Measurements from ENCODE around the gene BMP7. TPM values are rescaled to one million over a fixed set of nuclear protein-coding genes. Genes with fewer than 3 reads are reported as not detected.

BMP7 gene
- total and polyA plus RNA-seq, 2 donors (not counting 3 experiments of a cell fraction or from before 2014, with no cell fraction given), result not detected

- Histone ChIP-seq H4K20me1 (replicated peaks; ENCODE audit: control insufficient read depth, extremely low read depth, insufficient read depth, low read length) (no peaks in the 10 kb centered on the region), H3K9ac (replicated peaks; ENCODE audit: extremely low read depth, insufficient read depth, low read length) (no peak overlapping the region), H2AFZ (ENCODE audit: low read depth, low read length) (no peak overlapping the region), H3K4me1 (ENCODE audit: control insufficient read depth, extremely low read depth, insufficient read depth, low read length) (no peaks in the 10 kb centered on the region), H3K4me3 (replicated peaks in 1 of 3; ENCODE audit: insufficient read depth in 1 of 3, low read depth in 1 of 3, low read length in 3 of 3) (no peak overlapping the region), H3K27ac (ENCODE audit: insufficient read depth, low read depth, low read length) (no peak overlapping the region), H3K9me1 (replicated peaks; ENCODE audit: control insufficient read depth, extremely low read depth, insufficient read depth, low read length) (no peaks in the 10 kb centered on the region), H3K27me3 (ENCODE audit: control insufficient read depth in 2 of 2, insufficient read depth in 2 of 2, low read length in 2 of 2) (no peaks in the 10 kb centered on the region), H3K79me2 (ENCODE audit: control insufficient read depth, insufficient read depth, low read length) (no peaks in the 10 kb centered on the region), H3K4me2 (ENCODE audit: insufficient read depth, low read length) (no peak overlapping the region), H3K36me3 (ENCODE audit: control insufficient read depth in 2 of 2, extremely low read depth in 1 of 2, insufficient read depth in 2 of 2, low read length in 2 of 2) (no peaks in the 10 kb centered on the region), H3K9me3 (replicated peaks; ENCODE audit: control insufficient read depth, insufficient read depth, low read length) (no peaks in the 10 kb centered on the region)
- CTCF ChIA-PET, result no interaction called here
- TF ChIP-seq POLR2A (IDR thresholded peaks at IDR 0.05; ENCODE audit: low read depth, low read length) (no peak), EZH2 (IDR thresholded peaks at IDR 0.05; ENCODE audit: borderline replicate concordance, low read depth, low read length, severe bottlenecking) (no peak), GATA2 (IDR thresholded peaks at IDR 0.05; ENCODE audit: insufficient read depth, insufficient read length, low read depth, low read length) (no peak), JUN (IDR thresholded peaks at IDR 0.05; ENCODE audit: borderline replicate concordance, insufficient read depth, insufficient read length, low read depth) (no peak), MYC (IDR thresholded peaks at IDR 0.05; ENCODE audit: low read depth, low read length) (no peak), POLR2AphosphoS5 (IDR thresholded peaks at IDR 0.05; ENCODE audit: insufficient read depth, low read depth, low read length) (no peak), FOS (IDR thresholded peaks at IDR 0.05; ENCODE audit: borderline replicate concordance, insufficient read depth, low read length) (no peak)
- TF ChIP-seq, protein P1, sequence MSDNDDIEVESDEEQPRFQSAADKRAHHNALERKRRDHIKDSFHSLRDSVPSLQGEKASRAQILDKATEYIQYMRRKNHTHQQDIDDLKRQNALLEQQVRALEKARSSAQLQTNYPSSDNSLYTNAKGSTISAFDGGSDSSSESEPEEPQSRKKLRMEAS (IDR thresholded peaks at IDR 0.05; ENCODE audit: insufficient read depth, insufficient read length), result no peak
- TF ChIP-seq, protein P2, sequence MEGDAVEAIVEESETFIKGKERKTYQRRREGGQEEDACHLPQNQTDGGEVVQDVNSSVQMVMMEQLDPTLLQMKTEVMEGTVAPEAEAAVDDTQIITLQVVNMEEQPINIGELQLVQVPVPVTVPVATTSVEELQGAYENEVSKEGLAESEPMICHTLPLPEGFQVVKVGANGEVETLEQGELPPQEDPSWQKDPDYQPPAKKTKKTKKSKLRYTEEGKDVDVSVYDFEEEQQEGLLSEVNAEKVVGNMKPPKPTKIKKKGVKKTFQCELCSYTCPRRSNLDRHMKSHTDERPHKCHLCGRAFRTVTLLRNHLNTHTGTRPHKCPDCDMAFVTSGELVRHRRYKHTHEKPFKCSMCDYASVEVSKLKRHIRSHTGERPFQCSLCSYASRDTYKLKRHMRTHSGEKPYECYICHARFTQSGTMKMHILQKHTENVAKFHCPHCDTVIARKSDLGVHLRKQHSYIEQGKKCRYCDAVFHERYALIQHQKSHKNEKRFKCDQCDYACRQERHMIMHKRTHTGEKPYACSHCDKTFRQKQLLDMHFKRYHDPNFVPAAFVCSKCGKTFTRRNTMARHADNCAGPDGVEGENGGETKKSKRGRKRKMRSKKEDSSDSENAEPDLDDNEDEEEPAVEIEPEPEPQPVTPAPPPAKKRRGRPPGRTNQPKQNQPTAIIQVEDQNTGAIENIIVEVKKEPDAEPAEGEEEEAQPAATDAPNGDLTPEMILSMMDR (IDR thresholded peaks at IDR 0.05; ENCODE audit: extremely low read depth in 1 of 2, insufficient read depth in 1 of 2, low read depth in 1 of 2, low read length in 2 of 2), result no peak
- BruUV-seq (replicated peaks), result no TSS peak
- FAIRE-seq, result no peak
- DNase-seq (ENCODE audit: low read depth, low spot score), result no peak
- intact Hi-C loops (cut with micrococcal nuclease) (no loop called here), dilution Hi-C loops (cut with MboI; ENCODE audit: extremely low pct_ligation_motif_present, low sequenced_read_pairs) (no loop called here)
- POLR2A ChIA-PET, result no interaction called here
Observed at GRCh38 chr20:57167292-57167655, 99.2 kb downstream of the BMP7 start.

Data from endothelial cell of umbilical vein (primary cell).